NCI-H82 (cell line): ENCODE measurements around the gene CDK6.

ENCODE experiments used
- DNase-seq: peaks from one replicate; lab custom pipeline; 2025; lab: John Stamatoyannopoulos, UW

The CDK6 gene

GRCh38 chr7:92588561-92588960, 247.8 kb downstream of the CDK6 start:
- DNase-seq, result peak; percentile 9

DNA sequence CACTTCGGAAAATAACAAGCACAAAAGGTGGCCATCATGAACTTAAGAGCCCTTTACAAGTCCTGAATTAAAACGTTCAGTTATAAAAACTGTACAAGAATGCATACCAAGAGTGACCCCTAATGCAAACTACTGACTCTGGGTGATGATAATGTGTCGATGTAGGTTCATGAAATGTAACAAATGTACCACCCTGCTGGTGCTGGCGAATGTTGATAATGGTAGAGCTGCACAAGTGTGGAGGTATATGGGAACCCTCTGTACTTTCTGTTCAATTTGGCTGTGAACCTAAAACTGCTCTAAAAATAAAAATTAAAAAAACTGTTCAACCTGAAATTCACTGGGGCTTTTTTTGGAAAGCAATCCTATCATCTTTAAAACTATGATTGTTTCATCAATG, 249.5 kb downstream of the CDK6 start:
- DNase-seq, result no peak

DNA sequence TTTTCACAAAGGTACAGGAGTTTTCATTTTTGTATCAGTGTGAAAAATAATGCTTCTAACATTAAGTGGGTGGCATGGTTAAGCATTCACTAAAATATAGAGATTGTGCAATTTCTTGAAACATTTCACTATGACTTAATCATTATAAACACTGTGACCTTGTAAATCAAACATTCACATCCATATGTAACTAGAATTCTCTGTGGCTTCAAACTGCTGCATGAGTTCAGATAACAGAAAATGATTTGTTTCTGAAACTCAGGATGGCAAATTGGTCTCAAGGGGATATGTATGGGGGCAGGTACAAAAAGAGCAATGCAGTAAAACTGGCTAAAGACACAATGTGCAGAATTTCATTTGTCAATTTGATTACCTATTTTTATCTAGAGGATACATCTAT, 250.0 kb downstream of the CDK6 start:
- no peak for DNase-seq

GRCh38 chr7:92584953-92585352, 251.4 kb downstream of the CDK6 start:
- peak; percentile 36 for DNase-seq

GRCh38 chr7:92582948-92583347, 253.4 kb downstream of the CDK6 start:
- DNase-seq, result no peak

- peak; percentile 69 for DNase-seq
Observed at GRCh38 chr7:92576296-92576695, 260.1 kb downstream of the CDK6 start.

DNA sequence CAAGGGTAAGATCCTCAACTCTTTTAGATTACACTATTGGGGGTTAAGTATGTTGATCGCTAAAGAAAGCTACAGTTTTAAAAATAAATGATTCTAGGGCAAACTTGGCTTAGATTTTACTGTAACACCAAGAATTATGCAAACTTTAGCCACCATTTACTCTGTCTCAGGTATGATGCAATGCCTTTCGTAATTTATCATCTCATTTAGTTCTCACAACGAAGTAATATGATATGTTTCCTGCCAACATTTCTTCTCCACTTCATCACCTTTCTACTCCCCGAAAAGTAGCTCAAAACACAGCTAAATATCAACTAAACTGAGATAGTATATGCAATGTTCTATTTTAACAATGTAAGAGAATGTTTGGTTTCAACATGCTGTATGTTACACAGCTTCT, 267.2 kb downstream of the CDK6 start:
- DNase-seq, result no peak

DNA sequence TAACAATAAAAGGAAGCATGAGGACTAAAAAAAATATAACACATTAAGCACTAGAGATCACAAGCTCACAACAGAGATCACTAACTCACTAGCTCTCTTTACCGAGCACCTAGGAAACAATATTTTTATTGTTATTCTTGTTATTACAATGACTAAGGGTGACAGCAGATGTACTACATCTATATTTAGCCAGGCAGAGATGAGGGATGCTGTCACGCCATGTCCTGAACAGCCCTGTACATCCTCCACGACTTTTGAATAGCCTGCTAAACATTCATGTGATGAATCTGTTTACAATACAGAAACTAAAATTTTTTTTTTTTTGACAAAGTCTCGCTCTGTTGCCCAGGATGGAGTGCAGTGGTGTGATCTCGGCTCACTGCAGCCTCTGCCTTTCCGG, 268.9 kb downstream of the CDK6 start:
- DNase-seq, result no peak

GRCh38 chr7:92563345-92563744, 273.0 kb downstream of the CDK6 start:
- no peak for DNase-seq

DNA sequence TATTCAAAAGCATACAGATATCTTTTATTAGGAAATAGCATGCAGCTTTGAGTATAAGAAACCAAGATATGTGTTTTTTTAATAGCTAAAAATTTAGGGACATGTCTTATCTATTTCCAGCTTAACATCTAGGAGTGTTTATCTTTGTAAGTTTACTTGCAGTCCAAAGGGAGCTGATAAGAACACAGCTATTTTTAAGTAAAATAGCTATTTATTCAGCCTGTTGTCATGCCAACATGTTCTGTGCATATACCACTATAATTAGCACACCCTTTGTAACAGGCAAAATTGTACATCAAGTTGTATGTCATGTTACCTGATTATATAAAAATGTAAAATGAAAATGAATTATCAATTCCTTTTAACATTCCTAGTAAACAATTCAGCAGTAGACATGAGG, 275.8 kb downstream of the CDK6 start:
- DNase-seq, result no peak

GRCh38 chr7:92557808-92558362, 278.5 kb downstream of the CDK6 start:
- DNase-seq, result no peak

GRCh38 chr7:92557249-92557648, 279.1 kb downstream of the CDK6 start:
- DNase-seq, result peak; percentile 42
